ENCODE results near the gene NUPR1. TPM values are rescaled to one million over a fixed set of nuclear protein-coding genes. Genes with fewer than 3 reads are reported as not detected.

Gene NUPR1, protein sequence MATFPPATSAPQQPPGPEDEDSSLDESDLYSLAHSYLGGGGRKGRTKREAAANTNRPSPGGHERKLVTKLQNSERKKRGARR
- not detected in 2 replicates for total RNA-seq (2014; rRNA removed; shearing (Covaris generic); ENCODE audit: low replicate concordance)

GRCh38 chr16:28538733-28539596 is at the start of gene NUPR1:
Gene NUPR1 (minus strand): TSS chr16:28538974. CDS start chr16:28538907, 67 bp downstream.
- DNase-seq: peak; percentile 29
- no peak within 1 kb of the TSS for H3K9ac ChIP-seq (ENCODE audit: low read length)
- no peak within 1 kb of the TSS for H3K4me2 ChIP-seq (ENCODE audit: low read depth, low read length, poor library complexity, severe bottlenecking)
- H4K20me1 ChIP-seq (ENCODE audit: insufficient read depth, low read depth, low read length): no peaks in the 10 kb centered on the region
- no peak within 1 kb of the TSS for H3K4me3 ChIP-seq (ENCODE audit: low read length)
- no peaks in the 10 kb centered on the region for H3K79me2 ChIP-seq (ENCODE audit: low read length)
- H3K9me2 ChIP-seq (replicated peaks; ENCODE audit: insufficient read depth, low read length): no peaks in the 10 kb centered on the region
- H3K36me3 ChIP-seq (ENCODE audit: insufficient read depth, low read length): no peaks in the 10 kb centered on the region
- no peak within 1 kb of the TSS for H3K27ac ChIP-seq (ENCODE audit: low read length)
- no peaks in the 10 kb centered on the region for H3K9me3 ChIP-seq (ENCODE audit: low read length)
- H3K27me3 ChIP-seq (ENCODE audit: low read length): no peaks in the 10 kb centered on the region
- no peaks in the 10 kb centered on the region for H3K4me1 ChIP-seq (ENCODE audit: low read length)
- H2AFZ ChIP-seq (ENCODE audit: low read length): no peak within 1 kb of the TSS

DNA sequence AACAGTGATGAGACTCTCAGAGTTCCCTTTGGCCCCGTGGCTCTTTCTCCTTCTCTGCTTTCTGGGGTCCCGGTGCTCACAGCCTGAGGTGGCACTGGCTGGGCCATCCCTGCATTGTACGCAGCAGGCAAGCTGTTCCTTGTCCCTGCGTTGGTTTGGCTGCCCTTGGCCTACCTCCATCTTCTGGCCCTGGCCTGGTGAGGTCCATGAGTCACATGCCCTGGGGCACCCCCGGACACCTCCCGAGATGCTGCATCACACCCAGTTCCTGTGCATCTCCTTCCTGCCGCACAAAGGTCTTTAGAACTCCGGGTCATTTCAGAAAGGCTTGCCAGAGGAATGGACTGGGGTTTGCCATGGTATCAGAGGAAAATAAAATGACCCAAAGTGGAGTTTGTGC is 48.6 kb upstream of the NUPR1 start:
- Histone ChIP-seq H3K9ac (ENCODE audit: low read length) (no peak overlapping the region), H3K9me3 (ENCODE audit: low read length) (no peaks in the 10 kb centered on the region), H3K4me1 (ENCODE audit: low read length) (peaks cover 5% of the 10 kb centered on the region), H3K27me3 (ENCODE audit: low read length) (no peaks in the 10 kb centered on the region), H3K27ac (ENCODE audit: low read length) (no peak overlapping the region), H4K20me1 (ENCODE audit: insufficient read depth, low read depth, low read length) (no peaks in the 10 kb centered on the region), H3K4me2 (ENCODE audit: low read depth, low read length, poor library complexity, severe bottlenecking) (no peak overlapping the region), H3K36me3 (ENCODE audit: insufficient read depth, low read length) (peaks cover 14% of the 10 kb centered on the region; the same call in 1 of the 2 replicates), H3K4me3 (ENCODE audit: low read length) (no peak overlapping the region), H3K9me2 (replicated peaks; ENCODE audit: insufficient read depth, low read length) (no peaks in the 10 kb centered on the region), H2AFZ (ENCODE audit: low read length) (no peak overlapping the region), H3K79me2 (ENCODE audit: low read length) (no peaks in the 10 kb centered on the region)
- no peak for DNase-seq

GRCh38 chr16:28586466-28586865 is 47.7 kb upstream of the NUPR1 start:
- Histone ChIP-seq H3K79me2 (ENCODE audit: low read length) (no peaks in the 10 kb centered on the region), H3K4me3 (ENCODE audit: low read length) (no peak overlapping the region), H3K36me3 (ENCODE audit: insufficient read depth, low read length) (peaks cover 14% of the 10 kb centered on the region; the same call in 1 of the 2 replicates), H3K4me1 (ENCODE audit: low read length) (peaks cover 5% of the 10 kb centered on the region), H4K20me1 (ENCODE audit: insufficient read depth, low read depth, low read length) (no peaks in the 10 kb centered on the region), H3K4me2 (ENCODE audit: low read depth, low read length, poor library complexity, severe bottlenecking) (no peak overlapping the region), H3K9me3 (ENCODE audit: low read length) (no peaks in the 10 kb centered on the region), H3K9ac (ENCODE audit: low read length) (no peak overlapping the region), H3K27ac (ENCODE audit: low read length) (0 out of 2 replicates have a peak overlapping the region, but pooled peaks have one; percentile 43), H3K9me2 (replicated peaks; ENCODE audit: insufficient read depth, low read length) (no peaks in the 10 kb centered on the region), H2AFZ (ENCODE audit: low read length) (no peak overlapping the region), H3K27me3 (ENCODE audit: low read length) (no peaks in the 10 kb centered on the region)
- no peak for DNase-seq

DNA sequence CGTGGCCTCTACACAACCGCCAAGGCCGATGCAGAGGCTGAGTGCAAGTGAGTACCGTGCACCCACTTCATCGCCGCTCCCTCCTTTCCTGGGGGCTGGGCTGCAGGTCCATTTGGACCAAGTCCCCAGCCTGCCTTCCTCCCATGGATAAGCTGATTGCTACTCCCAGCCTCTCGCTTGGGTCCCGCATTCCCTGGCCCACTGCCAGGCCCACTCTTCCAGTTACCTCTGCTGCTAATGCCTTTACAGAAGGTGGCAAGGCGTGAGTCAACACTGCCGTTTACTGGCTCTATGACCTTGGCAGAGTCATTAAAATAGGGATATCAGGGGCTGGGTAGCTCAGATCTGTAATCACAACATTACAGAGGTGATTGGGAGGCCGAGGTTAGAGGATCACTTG is 46.9 kb upstream of the NUPR1 start:
- H3K79me2 ChIP-seq (ENCODE audit: low read length): no peaks in the 10 kb centered on the region
- no peak overlapping the region for H3K9ac ChIP-seq (ENCODE audit: low read length)
- H3K27me3 ChIP-seq (ENCODE audit: low read length): no peaks in the 10 kb centered on the region
- H3K27ac ChIP-seq (ENCODE audit: low read length): peak overlapping the region; percentile 43; the same call in 1 of the 2 replicates
- H3K9me2 ChIP-seq (replicated peaks; ENCODE audit: insufficient read depth, low read length): no peaks in the 10 kb centered on the region
- peaks cover 5% of the 10 kb centered on the region for H3K4me1 ChIP-seq (ENCODE audit: low read length)
- H3K4me3 ChIP-seq (ENCODE audit: low read length): no peak overlapping the region
- DNase-seq: no peak
- no peaks in the 10 kb centered on the region for H3K9me3 ChIP-seq (ENCODE audit: low read length)
- no peak overlapping the region for H2AFZ ChIP-seq (ENCODE audit: low read length)
- H3K4me2 ChIP-seq (ENCODE audit: low read depth, low read length, poor library complexity, severe bottlenecking): no peak overlapping the region
- H4K20me1 ChIP-seq (ENCODE audit: insufficient read depth, low read depth, low read length): no peaks in the 10 kb centered on the region
- H3K36me3 ChIP-seq (ENCODE audit: insufficient read depth, low read length): peaks cover 20% of the 10 kb centered on the region; the same call in 1 of the 2 replicates

DNA sequence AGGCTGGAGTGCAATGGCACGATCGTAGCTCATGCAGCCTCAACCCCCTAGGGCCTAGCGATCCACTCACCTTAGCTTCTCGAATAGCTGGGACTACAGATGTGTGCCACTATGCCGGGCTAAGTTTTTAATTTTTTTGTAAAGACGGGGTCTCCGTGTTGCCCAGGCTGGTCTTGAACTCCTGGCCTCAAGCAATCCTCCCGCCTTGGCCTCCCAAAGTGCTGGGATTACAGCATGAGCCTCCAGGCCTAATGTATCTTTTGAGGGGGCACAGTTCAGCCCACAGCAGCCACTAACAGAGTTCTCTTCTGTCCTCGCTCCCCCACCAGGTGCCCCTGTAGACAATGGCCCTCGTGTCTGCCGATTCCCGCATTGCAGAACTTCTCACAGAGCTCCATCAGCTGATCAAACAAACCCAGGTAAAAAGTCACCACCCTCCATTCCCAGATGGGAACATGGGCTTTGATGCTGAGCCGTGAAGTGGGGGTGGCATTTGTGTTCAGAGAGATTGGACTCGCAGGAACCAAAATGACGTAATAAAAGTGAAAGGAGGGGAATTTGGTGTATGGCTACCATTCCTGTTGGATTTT is 42.0 kb upstream of the NUPR1 start:
- Histone ChIP-seq H3K4me3 (ENCODE audit: low read length) (no peak overlapping the region), H3K36me3 (ENCODE audit: insufficient read depth, low read length) (peaks cover 13% of the 10 kb centered on the region; the same call in 1 of the 2 replicates), H3K27me3 (ENCODE audit: low read length) (no peaks in the 10 kb centered on the region), H3K9me3 (ENCODE audit: low read length) (no peaks in the 10 kb centered on the region), H3K79me2 (ENCODE audit: low read length) (peaks cover 27% of the 10 kb centered on the region), H3K4me1 (ENCODE audit: low read length) (peaks cover 2% of the 10 kb centered on the region), H4K20me1 (ENCODE audit: insufficient read depth, low read depth, low read length) (no peaks in the 10 kb centered on the region), H2AFZ (ENCODE audit: low read length) (no peak overlapping the region), H3K4me2 (ENCODE audit: low read depth, low read length, poor library complexity, severe bottlenecking) (no peak overlapping the region), H3K27ac (ENCODE audit: low read length) (no peak overlapping the region), H3K9ac (ENCODE audit: low read length) (no peak overlapping the region), H3K9me2 (replicated peaks; ENCODE audit: insufficient read depth, low read length) (no peaks in the 10 kb centered on the region)
- no peak for DNase-seq

DNA sequence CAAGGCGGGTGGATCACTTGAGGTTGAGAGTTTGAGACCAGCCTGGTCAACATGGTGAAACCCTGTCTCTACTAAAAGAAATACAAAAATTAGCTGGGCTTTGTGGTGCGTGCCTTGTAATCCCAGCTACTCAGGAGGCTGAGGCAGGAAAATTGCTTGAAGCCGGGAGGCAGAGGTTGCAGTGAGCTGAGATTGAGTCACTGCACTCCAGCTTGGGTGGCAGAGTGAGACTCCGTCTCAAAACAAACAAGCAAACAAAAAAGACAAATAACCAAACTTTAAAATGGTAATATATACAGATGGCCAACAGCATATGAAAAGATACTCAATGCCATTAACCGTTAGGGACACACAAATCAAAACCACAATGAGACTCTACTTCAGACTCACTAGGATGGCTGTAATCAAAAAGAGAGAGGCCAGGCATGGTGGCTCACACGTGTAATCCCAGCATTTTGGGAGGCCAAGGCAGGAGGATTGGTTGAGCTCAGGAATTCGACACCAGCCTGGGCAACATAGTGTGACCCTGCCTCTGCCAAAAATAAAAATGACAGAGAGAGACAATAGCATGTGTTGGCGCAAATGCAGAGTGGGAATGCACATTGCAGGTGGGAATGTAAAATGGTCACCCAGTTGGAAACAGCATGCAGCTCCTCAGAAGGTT is 36.8 kb upstream of the NUPR1 start:
- Histone ChIP-seq H3K36me3 (ENCODE audit: insufficient read depth, low read length) (peaks cover 3% of the 10 kb centered on the region; the same call in 1 of the 2 replicates), H4K20me1 (ENCODE audit: insufficient read depth, low read depth, low read length) (no peaks in the 10 kb centered on the region), H3K27ac (ENCODE audit: low read length) (no peak overlapping the region), H2AFZ (ENCODE audit: low read length) (no peak overlapping the region), H3K9me2 (replicated peaks; ENCODE audit: insufficient read depth, low read length) (no peaks in the 10 kb centered on the region), H3K9ac (ENCODE audit: low read length) (no peak overlapping the region), H3K4me2 (ENCODE audit: low read depth, low read length, poor library complexity, severe bottlenecking) (no peak overlapping the region), H3K4me3 (ENCODE audit: low read length) (no peak overlapping the region), H3K27me3 (ENCODE audit: low read length) (no peaks in the 10 kb centered on the region), H3K4me1 (ENCODE audit: low read length) (no peaks in the 10 kb centered on the region), H3K79me2 (ENCODE audit: low read length) (peaks cover 72% of the 10 kb centered on the region), H3K9me3 (ENCODE audit: low read length) (no peaks in the 10 kb centered on the region)
- DNase-seq: no peak

DNA sequence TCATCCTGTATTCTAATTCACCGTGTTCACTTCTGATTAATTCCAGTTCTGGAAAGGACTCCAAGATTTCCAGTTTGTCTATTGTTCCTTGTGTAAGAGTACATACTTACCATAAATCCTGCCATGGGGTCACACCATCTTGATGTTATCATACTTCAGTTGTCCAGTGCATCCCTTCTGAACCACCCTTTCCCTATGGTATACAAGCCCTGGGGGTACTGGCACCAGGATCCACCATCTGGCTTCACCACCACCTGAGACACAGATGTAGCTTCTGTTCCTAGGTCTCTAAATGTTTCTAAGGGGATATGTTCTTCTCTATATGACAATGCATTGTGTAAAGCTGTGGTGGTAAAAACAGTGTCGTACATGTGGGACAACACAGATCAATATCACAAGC is 36.2 kb upstream of the NUPR1 start:
- Histone ChIP-seq H3K9me3 (ENCODE audit: low read length) (no peaks in the 10 kb centered on the region), H3K4me2 (ENCODE audit: low read depth, low read length, poor library complexity, severe bottlenecking) (no peak overlapping the region), H3K79me2 (ENCODE audit: low read length) (peaks cover 76% of the 10 kb centered on the region), H2AFZ (ENCODE audit: low read length) (no peak overlapping the region), H3K27ac (ENCODE audit: low read length) (no peak overlapping the region), H3K4me3 (ENCODE audit: low read length) (no peak overlapping the region), H3K4me1 (ENCODE audit: low read length) (no peaks in the 10 kb centered on the region), H4K20me1 (ENCODE audit: insufficient read depth, low read depth, low read length) (no peaks in the 10 kb centered on the region), H3K9ac (ENCODE audit: low read length) (no peak overlapping the region), H3K27me3 (ENCODE audit: low read length) (no peaks in the 10 kb centered on the region), H3K36me3 (ENCODE audit: insufficient read depth, low read length) (peaks cover 3% of the 10 kb centered on the region; the same call in 1 of the 2 replicates), H3K9me2 (replicated peaks; ENCODE audit: insufficient read depth, low read length) (no peaks in the 10 kb centered on the region)
- no peak for DNase-seq
